ENCODE measurements around the gene MAPK14. TPM values are rescaled to one million over a fixed set of nuclear protein-coding genes. Genes with fewer than 3 reads are reported as not detected.
A peak's percentile ranks its signal among the peaks of the same experiment; 100 is the strongest.

MAPK14 gene
- total RNA-seq, 1 donor from 2014 or later = 38.4 TPM

DNA sequence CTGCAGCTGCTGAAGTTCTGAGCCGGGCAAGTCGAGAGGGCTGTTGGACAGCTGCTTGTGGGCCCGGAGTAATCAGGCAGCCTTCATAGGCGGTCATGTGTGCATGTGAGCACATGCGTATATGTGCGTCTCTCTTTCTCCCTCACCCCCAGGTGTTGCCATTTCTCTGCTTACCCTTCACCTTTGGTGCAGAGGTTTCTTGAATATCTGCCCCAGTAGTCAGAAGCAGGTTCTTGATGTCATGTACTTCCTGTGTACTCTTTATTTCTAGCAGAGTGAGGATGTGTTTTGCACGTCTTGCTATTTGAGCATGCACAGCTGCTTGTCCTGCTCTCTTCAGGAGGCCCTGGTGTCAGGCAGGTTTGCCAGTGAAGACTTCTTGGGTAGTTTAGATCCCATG is 81.5 kb downstream of the MAPK14 start:
- Histone ChIP-seq H3K36me3 (ENCODE audit: control insufficient read depth, insufficient read depth, low read length) (peaks cover 7% of the 10 kb centered on the region), H3K4me3 (ENCODE audit: low read depth, low read length) (no peak overlapping the region), H3K27me3 (ENCODE audit: control insufficient read depth, insufficient read depth, low read length) (no peaks in the 10 kb centered on the region)
- no peak for DNase-seq (ENCODE audit: low read depth)
- TF ChIP-seq, protein P1, sequence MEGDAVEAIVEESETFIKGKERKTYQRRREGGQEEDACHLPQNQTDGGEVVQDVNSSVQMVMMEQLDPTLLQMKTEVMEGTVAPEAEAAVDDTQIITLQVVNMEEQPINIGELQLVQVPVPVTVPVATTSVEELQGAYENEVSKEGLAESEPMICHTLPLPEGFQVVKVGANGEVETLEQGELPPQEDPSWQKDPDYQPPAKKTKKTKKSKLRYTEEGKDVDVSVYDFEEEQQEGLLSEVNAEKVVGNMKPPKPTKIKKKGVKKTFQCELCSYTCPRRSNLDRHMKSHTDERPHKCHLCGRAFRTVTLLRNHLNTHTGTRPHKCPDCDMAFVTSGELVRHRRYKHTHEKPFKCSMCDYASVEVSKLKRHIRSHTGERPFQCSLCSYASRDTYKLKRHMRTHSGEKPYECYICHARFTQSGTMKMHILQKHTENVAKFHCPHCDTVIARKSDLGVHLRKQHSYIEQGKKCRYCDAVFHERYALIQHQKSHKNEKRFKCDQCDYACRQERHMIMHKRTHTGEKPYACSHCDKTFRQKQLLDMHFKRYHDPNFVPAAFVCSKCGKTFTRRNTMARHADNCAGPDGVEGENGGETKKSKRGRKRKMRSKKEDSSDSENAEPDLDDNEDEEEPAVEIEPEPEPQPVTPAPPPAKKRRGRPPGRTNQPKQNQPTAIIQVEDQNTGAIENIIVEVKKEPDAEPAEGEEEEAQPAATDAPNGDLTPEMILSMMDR (IDR thresholded peaks at IDR 0.05; ENCODE audit: insufficient read depth, low read length, severe bottlenecking) = no peak
- no peak for FAIRE-seq

GRCh38 chr6:36110050-36110449 is 82.4 kb downstream of the MAPK14 start:
- DNase-seq (ENCODE audit: low read depth) (no peak), FAIRE-seq (no peak)
- H3K27me3 ChIP-seq (ENCODE audit: control insufficient read depth, insufficient read depth, low read length) = no peaks in the 10 kb centered on the region
- H3K36me3 ChIP-seq (ENCODE audit: control insufficient read depth, insufficient read depth, low read length) = peaks cover 6% of the 10 kb centered on the region
- TF ChIP-seq, protein P1 (IDR thresholded peaks at IDR 0.05; ENCODE audit: insufficient read depth, low read length, severe bottlenecking) = no peak
- no peak overlapping the region for H3K4me3 ChIP-seq (ENCODE audit: low read depth, low read length)

GRCh38 chr6:36110863-36111262 is 83.3 kb downstream of the MAPK14 start:
- FAIRE-seq = no peak
- no peaks in the 10 kb centered on the region for H3K27me3 ChIP-seq (ENCODE audit: control insufficient read depth, insufficient read depth, low read length)
- no peak for DNase-seq (ENCODE audit: low read depth)
- TF ChIP-seq, protein P1 (IDR thresholded peaks at IDR 0.05; ENCODE audit: insufficient read depth, low read length, severe bottlenecking) = no peak
- H3K36me3 ChIP-seq (ENCODE audit: control insufficient read depth, insufficient read depth, low read length) = peaks cover 6% of the 10 kb centered on the region
- H3K4me3 ChIP-seq (ENCODE audit: low read depth, low read length) = no peak overlapping the region

DNA sequence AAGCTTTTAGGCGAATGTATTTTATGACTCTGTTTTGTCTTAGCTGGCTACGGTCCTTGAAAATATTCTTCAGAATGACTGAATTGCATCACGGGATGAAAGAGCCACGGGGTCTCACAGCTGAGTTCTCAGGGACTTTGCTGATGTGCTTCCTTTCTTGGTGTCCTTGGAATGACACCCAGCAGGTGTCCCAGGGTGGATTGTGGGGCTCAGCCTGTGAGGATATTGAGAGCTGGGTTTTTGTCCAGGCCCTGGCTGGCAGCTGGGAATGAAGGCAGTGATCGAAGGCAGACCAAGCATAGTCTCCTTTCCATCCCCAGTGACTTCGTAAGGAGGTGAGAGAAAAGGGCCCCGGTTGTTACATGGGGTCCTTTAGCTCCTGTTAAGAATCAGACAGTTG is 83.9 kb downstream of the MAPK14 start:
- FAIRE-seq = peak; percentile 85
- Histone ChIP-seq H3K36me3 (ENCODE audit: control insufficient read depth, insufficient read depth, low read length) (peaks cover 6% of the 10 kb centered on the region), H3K27me3 (ENCODE audit: control insufficient read depth, insufficient read depth, low read length) (no peaks in the 10 kb centered on the region), H3K4me3 (ENCODE audit: low read depth, low read length) (no peak overlapping the region)
- TF ChIP-seq, protein P1 (IDR thresholded peaks at IDR 0.05; ENCODE audit: insufficient read depth, low read length, severe bottlenecking) = no peak
- DNase-seq (ENCODE audit: low read depth) = no peak

- no peak for FAIRE-seq
- H3K36me3 ChIP-seq (ENCODE audit: control insufficient read depth, insufficient read depth, low read length) = peaks cover 4% of the 10 kb centered on the region
- TF ChIP-seq, protein P1 (IDR thresholded peaks at IDR 0.05; ENCODE audit: insufficient read depth, low read length, severe bottlenecking) = no peak
- H3K4me3 ChIP-seq (ENCODE audit: low read depth, low read length) = no peak overlapping the region
- no peaks in the 10 kb centered on the region for H3K27me3 ChIP-seq (ENCODE audit: control insufficient read depth, insufficient read depth, low read length)
- DNase-seq (ENCODE audit: low read depth) = no peak
Observed at GRCh38 chr6:36113049-36113448, 85.4 kb downstream of the MAPK14 start.

GRCh38 chr6:36113703-36114102 is 86.1 kb downstream of the MAPK14 start:
- TF ChIP-seq, protein P1 (IDR thresholded peaks at IDR 0.05; ENCODE audit: insufficient read depth, low read length, severe bottlenecking) = no peak
- Histone ChIP-seq H3K36me3 (ENCODE audit: control insufficient read depth, insufficient read depth, low read length) (peaks cover 1% of the 10 kb centered on the region), H3K27me3 (ENCODE audit: control insufficient read depth, insufficient read depth, low read length) (no peaks in the 10 kb centered on the region), H3K4me3 (ENCODE audit: low read depth, low read length) (no peak overlapping the region)
- DNase-seq (ENCODE audit: low read depth) = no peak
- FAIRE-seq = no peak
